Measurements from ENCODE around the gene NMUR1. TPM values are rescaled to one million over a fixed set of nuclear protein-coding genes. Genes with fewer than 3 reads are reported as not detected.

The NMUR1 gene
- total RNA-seq, 1 donor from 2014 or later = not detected

GRCh38 chr2:231483398-231484329 is 46.6 kb downstream of the NMUR1 start:
- Histone ChIP-seq H3K36me3 (ENCODE audit: insufficient read depth, low read length) (no peaks in the 10 kb centered on the region), H3K79me2 (ENCODE audit: insufficient read depth, low read length) (no peaks in the 10 kb centered on the region), H3K4me3 (ENCODE audit: insufficient read depth, low read depth, low read length) (no peak overlapping the region), H4K20me1 (ENCODE audit: insufficient read depth, low read length) (no peaks in the 10 kb centered on the region), H2AFZ (ENCODE audit: low read depth, low read length) (peak overlapping the region; percentile 94), H3K27me3 (ENCODE audit: insufficient read depth, low read length) (no peaks in the 10 kb centered on the region), H3K9ac (ENCODE audit: low read length) (peak overlapping the region; percentile 46), H3K4me2 (ENCODE audit: low read length) (peak overlapping the region; percentile 79), H3K27ac (ENCODE audit: low read depth, low read length) (no peak overlapping the region), H3K9me3 (ENCODE audit: insufficient read depth, low read depth, low read length) (no peaks in the 10 kb centered on the region), H3K4me1 (ENCODE audit: insufficient read depth, low read length) (no peaks in the 10 kb centered on the region)
- no peak overlapping the region for H3K4me3 Mint-ChIP-seq (ENCODE audit: unreplicated experiment)
- H3K9me3 Mint-ChIP-seq (ENCODE audit: unreplicated experiment) = peaks cover 3% of the 10 kb centered on the region
- no peak for FAIRE-seq
- no peak overlapping the region for H3K27ac Mint-ChIP-seq (ENCODE audit: unreplicated experiment)
- peaks cover 1% of the 10 kb centered on the region for H3K4me1 Mint-ChIP-seq (ENCODE audit: low read depth, unreplicated experiment)
- DNase-seq (ENCODE audit: low read depth) = no peak
- H3K27me3 Mint-ChIP-seq (ENCODE audit: low read depth, unreplicated experiment) = peaks cover 30% of the 10 kb centered on the region
- TF ChIP-seq CTCF (IDR thresholded peaks at IDR 0.05; ENCODE audit: insufficient read depth, low read depth, low read length) = no peak
- no peak for TF ChIP-seq EZH2 (IDR thresholded peaks at IDR 0.05; ENCODE audit: insufficient read depth, low read length)
- H3K36me3 Mint-ChIP-seq (ENCODE audit: low read depth, unreplicated experiment) = peaks cover 3% of the 10 kb centered on the region

- peaks cover 1% of the 10 kb centered on the region for H3K4me1 Mint-ChIP-seq (ENCODE audit: low read depth, unreplicated experiment)
- peak overlapping the region; percentile 79 for H3K4me2 ChIP-seq (ENCODE audit: low read length)
Measured at GRCh38 chr2:231482806-231483391, 47.3 kb downstream of the NMUR1 start.

More at GRCh38 chr2:231482806-231483391, 47.3 kb downstream of the NMUR1 start:
- Histone ChIP-seq H2AFZ (ENCODE audit: low read depth, low read length) (peak overlapping the region; percentile 94), H3K36me3 (ENCODE audit: insufficient read depth, low read length) (no peaks in the 10 kb centered on the region), H4K20me1 (ENCODE audit: insufficient read depth, low read length) (no peaks in the 10 kb centered on the region), H3K27ac (ENCODE audit: low read depth, low read length) (no peak overlapping the region), H3K4me1 (ENCODE audit: insufficient read depth, low read length) (no peaks in the 10 kb centered on the region), H3K9me3 (ENCODE audit: insufficient read depth, low read depth, low read length) (no peaks in the 10 kb centered on the region), H3K27me3 (ENCODE audit: insufficient read depth, low read length) (no peaks in the 10 kb centered on the region), H3K9ac (ENCODE audit: low read length) (peak overlapping the region; percentile 46), H3K4me3 (ENCODE audit: insufficient read depth, low read depth, low read length) (peak overlapping the region; percentile 33), H3K79me2 (ENCODE audit: insufficient read depth, low read length) (no peaks in the 10 kb centered on the region)
- FAIRE-seq = no peak
- no peak for DNase-seq (ENCODE audit: low read depth)
- H3K9me3 Mint-ChIP-seq (ENCODE audit: unreplicated experiment) = peaks cover 1% of the 10 kb centered on the region
- TF ChIP-seq CTCF (IDR thresholded peaks at IDR 0.05; ENCODE audit: insufficient read depth, low read depth, low read length) = peak; percentile 54
- no peak for TF ChIP-seq EZH2 (IDR thresholded peaks at IDR 0.05; ENCODE audit: insufficient read depth, low read length)
- H3K27ac Mint-ChIP-seq (ENCODE audit: unreplicated experiment) = no peak overlapping the region
- H3K36me3 Mint-ChIP-seq (ENCODE audit: low read depth, unreplicated experiment) = peaks cover 3% of the 10 kb centered on the region
- H3K4me3 Mint-ChIP-seq (ENCODE audit: unreplicated experiment) = no peak overlapping the region
- peaks cover 30% of the 10 kb centered on the region for H3K27me3 Mint-ChIP-seq (ENCODE audit: low read depth, unreplicated experiment)
